Glutamatergic neuron (in vitro differentiated cells): Measurements from ENCODE around the gene UBAC2. TPM values are rescaled to one million over a fixed set of nuclear protein-coding genes. Genes with fewer than 3 reads are reported as not detected.

Experiments
- DNase-seq: peaks from one replicate; pipeline ENCODE4 v3.0.0; 2022
- H3K27ac Mint-ChIP-seq: one replicate; pipeline ENCODE4 v1.8.0; 2020; ENCODE audit warnings: mild to moderate bottlenecking, mixed read lengths, inconsistent platforms; ENCODE audit not compliant: unreplicated experiment
- H3K27me3 Mint-ChIP-seq: one replicate; pipeline ENCODE4 v1.8.0; 2020; ENCODE audit warnings: mild to moderate bottlenecking, moderate library complexity, mixed read lengths, inconsistent platforms; ENCODE audit not compliant: unreplicated experiment
- H3K36me3 Mint-ChIP-seq: one replicate; pipeline ENCODE4 v1.8.0; 2020; ENCODE audit warnings: mild to moderate bottlenecking, mixed read lengths, inconsistent platforms; ENCODE audit not compliant: unreplicated experiment
- H3K4me1 Mint-ChIP-seq: one replicate; pipeline ENCODE4 v1.8.0; 2020; ENCODE audit warnings: mild to moderate bottlenecking, low read depth, mixed read lengths, inconsistent platforms; ENCODE audit not compliant: unreplicated experiment
- H3K4me3 Mint-ChIP-seq: one replicate; pipeline ENCODE4 v1.8.0; 2020; ENCODE audit warnings: mild to moderate bottlenecking, mixed read lengths, inconsistent platforms; ENCODE audit not compliant: unreplicated experiment
- H3K9me3 Mint-ChIP-seq: one replicate; pipeline ENCODE4 v1.8.0; 2020; ENCODE audit warnings: mild to moderate bottlenecking, moderate library complexity, mixed read lengths, inconsistent platforms; ENCODE audit not compliant: unreplicated experiment
- CTCF ChIP-seq: fragments of 200-600 bp; sonication (generic); IDR thresholded peaks from one replicate; pipeline ENCODE4 v1.5.0; 2021; ENCODE audit not compliant: partially characterized antibody, unreplicated experiment
- total RNA-seq: library from RNA; stranded (reverse); fragmentation: NEBNext Ultra II Directional; extraction: Animal tissue kit (Norgen Biotek cat#: 25700); gene quantifications from one replicate; pipeline ENCODE4 v1.2.1, GENCODE V29; 2021; ENCODE audit not compliant: unreplicated experiment

Gene UBAC2
- total RNA-seq, 1 donor from 2014 or later = 33.3 TPM

GRCh38 chr13:99199541-99200431 is 868 bp upstream of the UBAC2 start:
- H3K27me3 Mint-ChIP-seq = no peaks in the 10 kb centered on the region
- no peak for DNase-seq
- no peaks in the 10 kb centered on the region for H3K36me3 Mint-ChIP-seq
- peaks cover 3% of the 10 kb centered on the region for H3K9me3 Mint-ChIP-seq
- TF ChIP-seq CTCF = no peak
- peak overlapping the region; percentile 90 for H3K4me3 Mint-ChIP-seq
- peak overlapping the region; percentile 84 for H3K27ac Mint-ChIP-seq
- H3K4me1 Mint-ChIP-seq = peaks cover 16% of the 10 kb centered on the region

GRCh38 chr13:99203601-99204579 is 3.2 kb downstream of the UBAC2 start:
- Mint-ChIP-seq H3K27ac (no peak overlapping the region), H3K4me3 (no peak overlapping the region), H3K36me3 (peaks cover 6% of the 10 kb centered on the region), H3K27me3 (peaks cover 4% of the 10 kb centered on the region), H3K9me3 (peaks cover 5% of the 10 kb centered on the region), H3K4me1 (peaks cover 24% of the 10 kb centered on the region)
- DNase-seq = no peak
- no peak for TF ChIP-seq CTCF

GRCh38 chr13:99205621-99206220 is 5.1 kb downstream of the UBAC2 start:
- Mint-ChIP-seq H3K36me3 (peaks cover 6% of the 10 kb centered on the region), H3K27me3 (peaks cover 4% of the 10 kb centered on the region), H3K4me1 (peaks cover 21% of the 10 kb centered on the region), H3K9me3 (peaks cover 2% of the 10 kb centered on the region), H3K4me3 (no peak overlapping the region), H3K27ac (no peak overlapping the region)
- no peak for TF ChIP-seq CTCF
- DNase-seq = no peak

GRCh38 chr13:99206226-99206625 is 5.6 kb downstream of the UBAC2 start:
- Mint-ChIP-seq H3K27ac (no peak overlapping the region), H3K36me3 (peaks cover 6% of the 10 kb centered on the region), H3K4me1 (peaks cover 21% of the 10 kb centered on the region), H3K4me3 (no peak overlapping the region), H3K27me3 (peaks cover 4% of the 10 kb centered on the region), H3K9me3 (peaks cover 2% of the 10 kb centered on the region)
- no peak for DNase-seq
- TF ChIP-seq CTCF = no peak
